OCI-LY1 (cell line): ENCODE measurements around the gene PLXNA2.

Experiments
- H2AFZ ChIP-seq: fragments of 200-600 bp; sonication (generic), shearing (Covaris generic); 2 replicates; pipeline ENCODE4 v1.6.0; 2014; ENCODE audit warnings: antibody characterized with exemption, mild to moderate bottlenecking, low read length
- H3F3A ChIP-seq: fragments of 200-600 bp; sonication (generic), shearing (Covaris generic); 2 replicates; pipeline ENCODE4 v1.6.0; 2014; ENCODE audit warnings: mild to moderate bottlenecking, antibody characterized with exemption, low read length, moderate library complexity; ENCODE audit not compliant: insufficient read depth
- H3K27ac ChIP-seq: fragments of 200-600 bp; sonication (generic); 2 replicates; pipeline ENCODE4 v1.5.1; 2014; ENCODE audit warnings: low read length, mixed run types, mild to moderate bottlenecking, low read depth; ENCODE audit not compliant: poor library complexity, severe bottlenecking
- H3K27me3 ChIP-seq: fragments of 200-600 bp; sonication (generic); 2 replicates; pipeline ENCODE4 v1.6.0; 2014; ENCODE audit warnings: antibody characterized with exemption, mild to moderate bottlenecking, low read length, moderate library complexity; ENCODE audit not compliant: insufficient read depth
- H3K36me3 ChIP-seq: fragments of 200-600 bp; sonication (generic); 2 replicates; pipeline ENCODE4 v1.6.1; 2014; ENCODE audit warnings: mild to moderate bottlenecking, antibody characterized with exemption, low read length, moderate library complexity, mixed read lengths; ENCODE audit not compliant: insufficient read depth
- H3K4me1 ChIP-seq: fragments of 200-600 bp; sonication (generic); 2 replicates; pipeline ENCODE4 v1.5.1; 2014; ENCODE audit warnings: mild to moderate bottlenecking, low read length, moderate library complexity; ENCODE audit not compliant: insufficient read depth, severe bottlenecking
- H3K4me2 ChIP-seq: fragments of 200-600 bp; sonication (generic), shearing (Covaris generic); 2 replicates; pipeline ENCODE4 v1.6.1; 2014; ENCODE audit warnings: low read length
- H3K4me3 ChIP-seq: fragments of 200-600 bp; sonication (generic); 2 replicates; pipeline ENCODE4 v1.5.1; 2014; ENCODE audit warnings: low read length, low read depth, mild to moderate bottlenecking, mixed read lengths; ENCODE audit not compliant: poor library complexity, severe bottlenecking
- H3K79me2 ChIP-seq: fragments of 200-600 bp; shearing (Covaris generic); 2 replicates; pipeline ENCODE4 v1.6.1; 2016; ENCODE audit warnings: mixed run types, low read length, mixed read lengths; ENCODE audit not compliant: insufficient read depth
- H3K9ac ChIP-seq: fragments of 200-600 bp; sonication (generic), shearing (Covaris generic); 2 replicates; pipeline ENCODE4 v1.6.1; 2014; ENCODE audit warnings: mild to moderate bottlenecking, low read length, mixed read lengths
- H3K9me2 ChIP-seq: fragments of 200-600 bp; sonication (generic), shearing (Covaris generic); 2 replicates; pipeline ENCODE4 v1.6.1; 2014; ENCODE audit warnings: low read depth, mild to moderate bottlenecking, low read length, mixed read lengths
- H3K9me3 ChIP-seq: fragments of 200-600 bp; shearing (Covaris generic); 2 replicates; pipeline ENCODE4 v1.6.1; 2014; ENCODE audit warnings: low read length, mixed read lengths
- H4K20me1 ChIP-seq: fragments of 200-600 bp; sonication (generic), shearing (Covaris generic); 2 replicates; pipeline ENCODE4 v1.6.0; 2016; ENCODE audit warnings: mild to moderate bottlenecking, low read length; ENCODE audit not compliant: insufficient read depth
- EZH2 ChIP-seq: fragments of 200-600 bp; sonication (generic), shearing (Covaris generic); IDR thresholded peaks from 2 replicates; pipeline ENCODE4 v1.8.0; 2017; ENCODE audit warnings: borderline replicate concordance, mixed run types, mild to moderate bottlenecking, antibody characterized with exemption, low read length, moderate library complexity, mixed read lengths
- TF ChIP-seq, protein P1 (sequence below): fragments of 200-600 bp; sonication (generic), shearing (Covaris generic); IDR thresholded peaks from 2 replicates; pipeline ENCODE4 v1.5.1; 2017; ENCODE audit warnings: mild to moderate bottlenecking, antibody characterized with exemption, low read length, moderate library complexity, mixed read lengths

PLXNA2 gene

DNA sequence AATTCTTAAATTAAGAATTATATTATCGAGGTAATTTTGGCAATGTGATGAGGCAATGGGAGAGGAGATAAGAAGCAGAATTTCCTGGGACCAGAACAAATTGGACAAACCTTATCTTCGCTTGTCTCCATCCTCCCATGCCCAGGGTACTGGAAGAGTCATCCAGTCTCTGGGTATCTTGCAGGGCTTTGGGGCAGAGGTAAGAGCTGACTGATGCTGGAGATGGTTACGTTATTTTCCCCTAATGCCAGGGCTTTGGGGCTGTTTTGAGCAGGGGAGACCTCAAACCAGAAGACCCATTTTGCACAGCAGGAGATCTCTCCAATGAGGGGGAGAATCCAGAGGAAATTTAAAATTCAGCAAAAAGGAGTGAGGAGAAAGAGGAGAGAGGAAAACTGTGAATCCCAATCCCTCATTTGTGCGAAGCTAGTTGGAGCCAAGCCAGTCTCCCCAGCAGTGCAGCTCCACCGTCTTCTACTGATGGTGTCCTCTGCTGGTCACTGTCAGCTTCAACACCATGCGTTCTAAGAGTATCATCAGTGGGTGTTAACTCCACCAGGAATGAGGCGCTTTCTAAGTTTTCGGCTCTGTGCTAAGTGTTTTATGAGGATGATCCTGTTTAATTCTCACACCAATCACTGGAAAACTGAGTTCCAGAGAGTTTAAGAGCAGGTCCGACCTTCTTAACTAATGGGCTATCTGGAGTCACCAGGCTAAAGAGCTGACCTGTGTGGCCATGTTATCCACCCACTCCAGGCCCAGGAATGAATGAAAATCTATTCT, 246.5 kb downstream of the PLXNA2 start:
- Histone ChIP-seq H3K4me2 (no peak overlapping the region), H4K20me1 (no peaks in the 10 kb centered on the region)

DNA sequence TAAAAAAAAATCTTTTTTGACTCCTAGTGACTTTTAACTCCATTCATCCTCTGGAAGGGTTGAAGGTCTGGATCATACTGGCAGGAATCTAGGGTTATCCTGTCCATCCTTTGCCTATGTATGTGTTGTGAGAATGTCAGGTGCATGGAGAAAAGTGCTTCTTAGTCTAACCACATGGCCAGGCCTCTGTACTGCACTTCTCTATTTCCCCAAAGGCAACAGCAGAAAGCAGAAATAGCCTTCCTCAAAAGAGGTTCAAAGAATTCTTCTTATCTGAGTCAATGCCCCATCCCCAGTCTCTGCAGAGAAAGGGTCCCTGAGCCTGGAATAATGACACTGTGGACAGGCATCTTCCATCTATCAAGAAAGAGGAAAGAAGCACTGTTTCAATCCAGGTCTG, 247.5 kb downstream of the PLXNA2 start:
- no peaks in the 10 kb centered on the region for H3K79me2 ChIP-seq
- no peaks in the 10 kb centered on the region for H4K20me1 ChIP-seq
- H3K9ac ChIP-seq = no peak overlapping the region
- H2AFZ ChIP-seq = no peak overlapping the region
- H3K27me3 ChIP-seq = no peaks in the 10 kb centered on the region; the same call in 1 of the 2 replicates
- no peaks in the 10 kb centered on the region for H3K9me3 ChIP-seq
- no peak overlapping the region for H3K4me3 ChIP-seq
- no peak for TF ChIP-seq EZH2
- TF ChIP-seq, protein P1, sequence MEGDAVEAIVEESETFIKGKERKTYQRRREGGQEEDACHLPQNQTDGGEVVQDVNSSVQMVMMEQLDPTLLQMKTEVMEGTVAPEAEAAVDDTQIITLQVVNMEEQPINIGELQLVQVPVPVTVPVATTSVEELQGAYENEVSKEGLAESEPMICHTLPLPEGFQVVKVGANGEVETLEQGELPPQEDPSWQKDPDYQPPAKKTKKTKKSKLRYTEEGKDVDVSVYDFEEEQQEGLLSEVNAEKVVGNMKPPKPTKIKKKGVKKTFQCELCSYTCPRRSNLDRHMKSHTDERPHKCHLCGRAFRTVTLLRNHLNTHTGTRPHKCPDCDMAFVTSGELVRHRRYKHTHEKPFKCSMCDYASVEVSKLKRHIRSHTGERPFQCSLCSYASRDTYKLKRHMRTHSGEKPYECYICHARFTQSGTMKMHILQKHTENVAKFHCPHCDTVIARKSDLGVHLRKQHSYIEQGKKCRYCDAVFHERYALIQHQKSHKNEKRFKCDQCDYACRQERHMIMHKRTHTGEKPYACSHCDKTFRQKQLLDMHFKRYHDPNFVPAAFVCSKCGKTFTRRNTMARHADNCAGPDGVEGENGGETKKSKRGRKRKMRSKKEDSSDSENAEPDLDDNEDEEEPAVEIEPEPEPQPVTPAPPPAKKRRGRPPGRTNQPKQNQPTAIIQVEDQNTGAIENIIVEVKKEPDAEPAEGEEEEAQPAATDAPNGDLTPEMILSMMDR = no peak
- no peaks in the 10 kb centered on the region for H3F3A ChIP-seq
- no peaks in the 10 kb centered on the region for H3K9me2 ChIP-seq
- H3K36me3 ChIP-seq = no peaks in the 10 kb centered on the region
- H3K4me1 ChIP-seq = no peaks in the 10 kb centered on the region
- H3K4me2 ChIP-seq = no peak overlapping the region
- no peak overlapping the region for H3K27ac ChIP-seq

More for the DNA sequence above, 246.5 kb downstream of the PLXNA2 start:
- no peak for TF ChIP-seq EZH2
- TF ChIP-seq, protein P1 = peak; percentile 78
- no peaks in the 10 kb centered on the region for H3K4me1 ChIP-seq
- no peak overlapping the region for H3K27ac ChIP-seq
- no peaks in the 10 kb centered on the region for H3K9me2 ChIP-seq
- no peaks in the 10 kb centered on the region; the same call in 1 of the 2 replicates for H3K27me3 ChIP-seq
- H2AFZ ChIP-seq = no peak overlapping the region
- no peaks in the 10 kb centered on the region for H3K9me3 ChIP-seq
- H3K4me3 ChIP-seq = no peak overlapping the region
- H3K36me3 ChIP-seq = no peaks in the 10 kb centered on the region
- H3F3A ChIP-seq = no peaks in the 10 kb centered on the region
- H3K79me2 ChIP-seq = no peaks in the 10 kb centered on the region
- H3K9ac ChIP-seq = no peak overlapping the region

DNA sequence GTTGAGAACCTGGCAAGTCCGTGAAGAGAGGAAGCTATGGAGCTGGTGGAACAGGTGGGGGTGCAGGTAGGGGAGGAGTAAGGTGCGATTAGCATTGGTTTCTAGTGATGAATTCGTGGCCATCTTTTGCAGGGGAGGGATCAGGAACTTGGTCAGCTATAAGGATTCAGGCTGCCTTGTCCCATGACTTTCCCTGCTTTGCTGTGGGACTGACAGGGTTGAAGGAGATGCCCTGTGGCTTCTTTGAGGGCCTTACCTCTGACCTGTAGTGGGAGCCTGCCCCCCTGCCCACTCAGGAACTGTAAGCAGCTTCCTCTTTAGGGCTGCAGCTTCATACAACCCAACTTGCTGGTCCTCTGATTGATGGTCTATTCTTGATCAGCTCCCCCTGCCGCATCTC, 248.6 kb downstream of the PLXNA2 start:
- no peak overlapping the region for H3K4me3 ChIP-seq
- H3K9me2 ChIP-seq = no peaks in the 10 kb centered on the region
- no peak overlapping the region for H3K27ac ChIP-seq
- TF ChIP-seq, protein P1 = no peak
- TF ChIP-seq EZH2 = no peak
- H4K20me1 ChIP-seq = no peaks in the 10 kb centered on the region
- H3K27me3 ChIP-seq = no peaks in the 10 kb centered on the region; the same call in 1 of the 2 replicates
- no peaks in the 10 kb centered on the region for H3K4me1 ChIP-seq
- H3K9ac ChIP-seq = no peak overlapping the region
- H3K36me3 ChIP-seq = no peaks in the 10 kb centered on the region
- H3F3A ChIP-seq = no peaks in the 10 kb centered on the region
- no peak overlapping the region for H3K4me2 ChIP-seq
- no peaks in the 10 kb centered on the region for H3K79me2 ChIP-seq
- H3K9me3 ChIP-seq = no peaks in the 10 kb centered on the region
- no peak overlapping the region for H2AFZ ChIP-seq
